GM12873 (cell line): ENCODE results near the gene RFX2.

Experiments
- CTCF ChIP-seq: IDR thresholded peaks from 2 replicates; pipeline ENCODE4 v1.5.1; 2012; ENCODE audit warnings: low read depth, mild to moderate bottlenecking, moderate library complexity, low read length, control low read depth; ENCODE audit not compliant: insufficient read depth; ENCODE audit errors: missing control alignments

The RFX2 gene

GRCh38 chr19:5954293-5954692, 156.0 kb downstream of the RFX2 start:
- TF ChIP-seq CTCF: no peak

GRCh38 chr19:5953680-5954213, 156.6 kb downstream of the RFX2 start:
- no peak for TF ChIP-seq CTCF

GRCh38 chr19:5953030-5953589, 157.2 kb downstream of the RFX2 start:
- TF ChIP-seq CTCF: no peak

GRCh38 chr19:5952193-5953029, 157.9 kb downstream of the RFX2 start:
- no peak for TF ChIP-seq CTCF

DNA sequence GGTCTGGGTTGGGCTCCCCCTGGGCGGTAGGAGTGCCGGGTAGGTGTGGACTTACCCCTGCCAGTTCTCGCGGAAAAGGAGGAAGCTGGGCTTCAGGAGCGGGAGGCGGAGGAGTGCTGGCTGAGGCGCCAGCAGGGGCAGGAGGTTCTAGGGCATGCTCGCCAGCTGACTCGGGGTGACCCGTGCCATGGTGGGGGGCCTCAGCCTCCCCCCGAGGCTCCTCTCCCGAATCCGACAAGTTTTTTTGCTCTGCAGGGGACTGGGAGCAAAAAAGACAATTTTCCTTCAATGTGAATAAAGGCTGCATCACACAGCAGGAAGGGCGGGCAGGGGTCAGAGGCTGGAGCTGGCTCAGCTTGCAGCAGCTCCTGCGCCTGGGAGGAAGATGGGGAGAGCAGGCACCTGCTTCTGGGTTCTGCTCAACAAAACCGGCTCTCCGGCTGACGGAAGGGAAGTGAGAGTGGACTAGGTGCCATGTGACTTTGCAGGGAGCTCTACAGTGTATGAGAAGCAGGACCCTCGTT, 158.9 kb downstream of the RFX2 start:
- TF ChIP-seq CTCF: no peak

GRCh38 chr19:5950741-5951140, 159.6 kb downstream of the RFX2 start:
- no peak for TF ChIP-seq CTCF

DNA sequence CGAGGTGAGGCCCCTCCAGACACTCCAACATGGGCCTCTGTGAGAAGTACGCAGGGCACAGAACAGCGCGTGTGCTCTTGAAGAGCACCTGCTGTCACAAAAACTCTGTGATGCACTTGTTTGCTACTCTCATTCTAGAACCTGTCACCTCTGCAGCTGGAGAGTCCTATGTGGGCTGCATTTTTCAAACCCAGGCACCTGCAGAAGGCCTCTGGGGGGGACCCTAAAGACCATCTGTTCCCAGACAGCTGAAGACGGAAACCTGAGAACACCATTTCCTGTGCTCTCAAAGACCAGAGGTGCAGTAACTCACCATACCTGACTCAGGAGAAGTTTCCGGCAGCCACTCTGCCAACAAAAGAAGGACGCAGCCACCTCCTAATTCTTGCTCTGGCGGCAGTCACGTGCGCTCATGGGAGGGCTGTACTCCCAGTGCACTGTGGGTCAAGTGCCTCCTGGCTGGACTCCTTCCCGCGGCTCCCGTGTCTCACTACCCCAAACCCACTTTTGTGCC, 160.5 kb downstream of the RFX2 start:
- no peak for TF ChIP-seq CTCF
